M059J (cell line): ENCODE results near the gene HINT3. TPM values are rescaled to one million over a fixed set of nuclear protein-coding genes. Genes with fewer than 3 reads are reported as not detected.
"Not testable (repeated sequence)": the region's sequence is repeated elsewhere in the genome, so short reads cannot be mapped to it uniquely, and the experiment has no call there.

Experiments
- DNase-seq: peaks from one replicate; pipeline ENCODE4 v3.0.0-alpha.2; 2012; ENCODE audit warnings: low read depth
- total RNA-seq: library from RNA; depleted of rRNA; stranded (reverse); fragments of >200 nt; shearing (Covaris generic); gene quantifications from 2 replicates; pipeline ENCODE4 v1.2.3, GENCODE V29; 2014; rRNA removed

HINT3 gene
- 14.3 and 23.6 TPM in 2 replicates for total RNA-seq

- peak; percentile 98 for DNase-seq
Measured at GRCh38 chr6:125956506-125957390, at the start of gene HINT3. HINT3 (plus strand) TSS chr6:125956770; CDS start chr6:125956978, 208 bp downstream.

- peak; percentile 67 for DNase-seq
Measured at GRCh38 chr6:125910527-125910926, 46.0 kb upstream of the HINT3 start.

GRCh38 chr6:125911051-125911451, 45.5 kb upstream of the HINT3 start:
- not testable (repeated sequence) for DNase-seq

GRCh38 chr6:125912430-125912829, 44.1 kb upstream of the HINT3 start:
- DNase-seq: not testable (repeated sequence)

- DNase-seq: no peak
Measured at GRCh38 chr6:125913145-125913544, 43.4 kb upstream of the HINT3 start.

GRCh38 chr6:125913864-125914351, 42.7 kb upstream of the HINT3 start:
- DNase-seq: peak; percentile 100

GRCh38 chr6:125918230-125918629, 38.3 kb upstream of the HINT3 start:
- no peak for DNase-seq

- peak; percentile 97 for DNase-seq
Measured at GRCh38 chr6:125918681-125919566, 37.6 kb upstream of the HINT3 start.

GRCh38 chr6:125919618-125920017, 37.0 kb upstream of the HINT3 start:
- no peak for DNase-seq

- DNase-seq: no peak
Measured at GRCh38 chr6:125922322-125922860, 34.2 kb upstream of the HINT3 start.

GRCh38 chr6:125923366-125923877, 33.1 kb upstream of the HINT3 start:
- DNase-seq: peak; percentile 72

- DNase-seq: peak; percentile 92
Measured at GRCh38 chr6:125924169-125924568, 32.4 kb upstream of the HINT3 start.

- DNase-seq: no peak
Measured at GRCh38 chr6:125924697-125925358, 31.7 kb upstream of the HINT3 start.

GRCh38 chr6:125926711-125927110, 29.9 kb upstream of the HINT3 start:
- no peak for DNase-seq

- DNase-seq: no peak
Measured at GRCh38 chr6:125927761-125928160, 28.8 kb upstream of the HINT3 start.

GRCh38 chr6:125930765-125931418, 25.7 kb upstream of the HINT3 start:
- DNase-seq: peak; percentile 88

- DNase-seq: peak; percentile 87
Measured at GRCh38 chr6:125931733-125932450, 24.7 kb upstream of the HINT3 start.

- DNase-seq: no peak
Measured at GRCh38 chr6:125932451-125932795, 24.1 kb upstream of the HINT3 start.

GRCh38 chr6:125935520-125935919, 21.1 kb upstream of the HINT3 start:
- DNase-seq: not testable (repeated sequence)

GRCh38 chr6:125939026-125939425, 17.5 kb upstream of the HINT3 start:
- DNase-seq: no peak
